Epithelial cell of proximal tubule (primary cell): ENCODE results near the gene SRD5A1. TPM values are rescaled to one million over a fixed set of nuclear protein-coding genes. Genes with fewer than 3 reads are reported as not detected.

Experiments used
- DNase-seq: peaks from one replicate; pipeline ENCODE4 v3.0.0-alpha.2; 2011; ENCODE audit warnings: low read depth
- H3K4me3 ChIP-seq: 2 replicates; pipeline ENCODE4 v1.5.1; 2011; ENCODE audit warnings: low read depth, mild to moderate bottlenecking, low read length
- total RNA-seq: library from RNA; depleted of rRNA; stranded (reverse); fragments of >200 nt; gene quantifications from 2 replicates; pipeline ENCODE4 v1.2.3, GENCODE V29; 2015
- TF ChIP-seq, protein P1 (sequence below): conservative IDR thresholded peaks from 2 replicates; pipeline ENCODE4 v1.5.1; 2012; ENCODE audit warnings: low read depth, mild to moderate bottlenecking, low read length

SRD5A1 gene
- total RNA-seq, 1 donor from 2014 or later, result 21.4 TPM

DNA sequence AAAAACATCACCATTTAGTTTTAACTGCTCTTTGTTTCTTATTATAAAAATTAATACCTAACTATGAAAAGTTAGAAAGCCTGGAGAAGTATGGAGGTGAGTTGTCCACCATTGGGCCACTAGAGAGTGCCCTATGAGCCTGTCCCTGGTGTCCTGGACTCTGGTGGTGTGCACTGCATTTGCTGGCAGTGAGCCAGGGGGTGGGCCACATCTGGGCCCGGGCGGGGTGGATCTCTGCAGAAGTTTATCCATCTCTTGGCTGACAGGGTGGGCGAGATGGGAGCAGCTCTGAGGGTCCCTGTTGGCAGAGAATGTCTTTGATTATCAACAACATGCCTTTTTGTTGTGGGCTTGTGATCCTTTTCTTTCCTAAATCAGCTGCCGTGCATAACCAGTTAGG lies 88.2 kb downstream of the SRD5A1 start:
- no peak overlapping the region for H3K4me3 ChIP-seq
- TF ChIP-seq, protein P1, sequence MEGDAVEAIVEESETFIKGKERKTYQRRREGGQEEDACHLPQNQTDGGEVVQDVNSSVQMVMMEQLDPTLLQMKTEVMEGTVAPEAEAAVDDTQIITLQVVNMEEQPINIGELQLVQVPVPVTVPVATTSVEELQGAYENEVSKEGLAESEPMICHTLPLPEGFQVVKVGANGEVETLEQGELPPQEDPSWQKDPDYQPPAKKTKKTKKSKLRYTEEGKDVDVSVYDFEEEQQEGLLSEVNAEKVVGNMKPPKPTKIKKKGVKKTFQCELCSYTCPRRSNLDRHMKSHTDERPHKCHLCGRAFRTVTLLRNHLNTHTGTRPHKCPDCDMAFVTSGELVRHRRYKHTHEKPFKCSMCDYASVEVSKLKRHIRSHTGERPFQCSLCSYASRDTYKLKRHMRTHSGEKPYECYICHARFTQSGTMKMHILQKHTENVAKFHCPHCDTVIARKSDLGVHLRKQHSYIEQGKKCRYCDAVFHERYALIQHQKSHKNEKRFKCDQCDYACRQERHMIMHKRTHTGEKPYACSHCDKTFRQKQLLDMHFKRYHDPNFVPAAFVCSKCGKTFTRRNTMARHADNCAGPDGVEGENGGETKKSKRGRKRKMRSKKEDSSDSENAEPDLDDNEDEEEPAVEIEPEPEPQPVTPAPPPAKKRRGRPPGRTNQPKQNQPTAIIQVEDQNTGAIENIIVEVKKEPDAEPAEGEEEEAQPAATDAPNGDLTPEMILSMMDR, result no peak

DNA sequence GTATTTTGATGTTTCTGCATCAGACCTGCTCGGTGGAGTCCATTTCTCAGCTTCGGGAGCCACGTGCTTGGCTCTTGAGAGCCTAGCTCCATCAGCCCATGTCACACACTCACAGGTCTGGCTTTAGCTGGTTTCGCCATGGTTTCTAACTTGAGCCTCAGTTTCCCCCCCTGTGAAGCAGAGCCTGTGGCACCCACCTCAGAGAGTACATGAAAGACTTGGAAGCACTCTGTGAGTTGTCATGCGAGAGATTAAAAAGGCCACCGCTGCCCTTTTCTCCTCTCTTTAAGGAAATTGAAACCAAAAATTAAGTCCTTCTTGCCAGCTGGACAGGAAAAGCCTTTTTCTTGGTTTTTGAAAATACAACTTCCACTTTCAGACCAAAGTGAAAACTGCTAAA lies 88.8 kb downstream of the SRD5A1 start:
- DNase-seq, result no peak
- no peak overlapping the region for H3K4me3 ChIP-seq
- TF ChIP-seq, protein P1, result no peak

More for the DNA sequence above, 88.2 kb downstream of the SRD5A1 start:
- no peak for DNase-seq

DNA sequence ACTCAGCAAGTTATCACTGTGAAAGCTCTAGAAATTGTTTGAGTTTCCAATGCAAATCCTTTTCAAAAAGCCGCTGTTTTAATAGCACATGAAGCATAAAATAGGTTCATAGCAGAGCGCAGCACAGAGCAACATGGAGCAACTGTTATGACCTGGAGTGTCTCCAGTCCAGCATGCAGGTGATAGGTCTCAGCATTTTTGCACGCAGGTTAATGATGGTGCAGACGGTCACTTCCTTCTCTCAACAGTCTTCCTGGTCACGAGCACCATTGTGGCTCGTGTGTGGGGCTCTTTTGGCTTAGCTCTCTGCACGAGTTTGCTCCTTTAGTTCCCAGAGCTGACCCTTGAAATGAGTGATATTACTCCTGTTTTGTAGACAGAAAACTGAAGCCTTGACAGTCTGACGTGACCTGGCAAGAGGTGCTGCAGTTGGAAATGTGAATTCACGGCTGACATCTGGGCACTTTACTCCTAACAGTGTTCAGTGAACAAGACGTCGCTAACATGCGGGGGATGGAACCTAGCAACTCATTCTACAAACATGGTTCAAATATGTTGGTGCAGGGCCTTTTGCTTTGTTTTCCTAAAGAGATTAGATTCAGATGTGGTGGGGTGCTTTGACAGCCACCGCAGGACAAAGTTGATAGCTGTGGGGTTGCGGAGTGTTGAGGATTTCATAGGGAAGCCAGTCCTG lies 90.0 kb downstream of the SRD5A1 start:
- no peak for DNase-seq
- TF ChIP-seq, protein P1, result no peak
- no peak overlapping the region for H3K4me3 ChIP-seq

DNA sequence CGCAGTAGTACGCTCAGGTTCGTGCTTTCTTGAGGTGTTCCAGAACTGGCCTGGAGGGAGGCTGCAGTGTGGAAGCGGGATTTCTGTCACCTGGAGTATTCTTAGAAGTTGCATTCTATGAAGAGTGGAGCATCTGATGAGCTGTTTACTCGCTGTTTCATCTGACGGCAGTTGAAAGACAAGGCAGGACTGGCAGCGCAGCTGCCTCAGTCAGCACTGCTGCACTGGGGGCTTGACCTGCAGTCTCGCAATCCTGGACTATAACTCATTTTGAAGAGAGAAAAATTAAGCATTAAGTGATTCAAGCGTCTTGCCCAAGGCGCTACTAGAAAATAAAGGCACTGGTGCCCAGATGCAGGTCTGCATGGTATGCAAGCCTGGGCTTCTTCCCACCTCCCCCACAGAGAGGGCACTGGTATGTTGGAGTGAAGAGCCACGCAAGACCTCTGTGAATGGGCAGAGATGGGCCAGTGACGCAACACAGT lies 90.6 kb downstream of the SRD5A1 start:
- no peak for DNase-seq
- no peak overlapping the region for H3K4me3 ChIP-seq
- TF ChIP-seq, protein P1, result no peak

Other genes starting within 250 kb of the SRD5A1 start
- not detected in 2 replicates for gene UBE2QL1, start 184.6 kb upstream of the SRD5A1 start, total RNA-seq
- 59.0 and 70.5 TPM in 2 replicates for gene NSUN2, start 396 bp upstream of the SRD5A1 start, total RNA-seq
- 15.7 and 16.1 TPM in 2 replicates for gene TENT4A, start 80.0 kb downstream of the SRD5A1 start, total RNA-seq